NT2/D1 (cell line): ENCODE measurements around the gene BPIFA3.

Experiments used
- SUZ12 ChIP-seq: IDR thresholded peaks from 2 replicates; pipeline ENCODE4 v1.6.1; 2011; ENCODE audit not compliant: insufficient read length, insufficient read depth; ENCODE audit errors: extremely low read depth
- YY1 ChIP-seq: IDR thresholded peaks from 2 replicates; pipeline ENCODE4 v1.6.1; 2011; ENCODE audit not compliant: insufficient read length, insufficient read depth
- ZNF274 ChIP-seq: IDR thresholded peaks from 2 replicates; pipeline ENCODE4 v1.6.1; 2011; ENCODE audit warnings: mild to moderate bottlenecking, low read depth, low read length

DNA sequence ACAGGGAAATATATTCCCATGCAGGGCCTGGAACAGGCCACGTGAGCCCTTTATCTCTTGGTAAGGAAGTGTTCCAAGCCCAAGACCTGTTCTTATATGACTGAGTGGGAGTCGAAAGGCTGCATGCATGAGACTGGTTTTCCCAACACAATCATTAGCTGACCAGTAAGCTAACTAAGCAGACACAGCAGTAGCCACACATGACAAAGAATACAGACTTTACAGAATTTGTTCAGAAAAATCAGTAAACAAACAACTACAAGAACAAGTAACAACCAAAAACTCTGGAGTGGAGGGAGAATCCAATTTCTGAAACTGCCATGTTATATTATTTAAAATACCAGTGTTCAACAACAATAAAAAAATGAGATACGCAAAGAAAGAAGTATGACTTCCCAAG is 35.3 kb downstream of the BPIFA3 start:
- TF ChIP-seq YY1 (no peak), ZNF274 (no peak), SUZ12 (no peak)
